H1 (cell line): ENCODE measurements around the gene NIFK. TPM values are rescaled to one million over a fixed set of nuclear protein-coding genes. Genes with fewer than 3 reads are reported as not detected.

Experiments used
- CTCF ChIA-PET: fragments of 300-600 bp; sonication (Branson Sonifier 250); formaldehyde crosslinking; loops from one replicate; lab custom pipeline; 2021; ENCODE audit not compliant: partially characterized antibody; lab: Charles Lee
- POLR2A ChIA-PET: fragments of 300-600 bp; sonication (Branson Sonifier 250); formaldehyde crosslinking; loops from one replicate; lab custom pipeline; 2021; ENCODE audit warnings: inconsistent platforms; ENCODE audit not compliant: partially characterized antibody; lab: Charles Lee
- DNase-seq, 2 experiments: peaks; one replicate each; pipeline versions ENCODE4 v3.0.0 to v3.0.0-alpha.2; 2010 to 2022; ENCODE audit warnings: low spot score in 2 of 2, low read depth in 1 of 2, mixed read lengths in 1 of 2
- FAIRE-seq: peaks from 2 replicates; lab custom pipeline; 2011; peaks lifted over from hg19 to GRCh38; lab: Jason Lieb, UNC
- H2AFZ ChIP-seq: 2 replicates; pipeline ENCODE4 v1.8.1; 2012; ENCODE audit warnings: low read length, inconsistent platforms
- H2AK5ac ChIP-seq: 2 replicates; pipeline ENCODE4 v1.6.1; 2013; ENCODE audit warnings: low read depth, low read length
- H2BK120ac ChIP-seq: replicated peaks from 2 replicates; pipeline ENCODE3; 2013; ENCODE audit warnings: low read depth, low read length, inconsistent platforms
- H2BK12ac ChIP-seq: 2 replicates; pipeline ENCODE4 v1.6.1; 2013; ENCODE audit warnings: low read depth, low read length
- H2BK15ac ChIP-seq: 2 replicates; pipeline ENCODE4 v1.6.1; 2013; ENCODE audit warnings: low read length
- H2BK20ac ChIP-seq: 2 replicates; pipeline ENCODE4 v1.6.1; 2013; ENCODE audit warnings: low read length
- H2BK5ac ChIP-seq: 2 replicates; pipeline ENCODE4 v1.6.1; 2013; ENCODE audit warnings: low read depth, low read length
- H3K14ac ChIP-seq: 2 replicates; pipeline ENCODE4 v1.6.1; 2013; ENCODE audit warnings: inconsistent platforms; ENCODE audit not compliant: insufficient read length
- H3K18ac ChIP-seq: 2 replicates; pipeline ENCODE4 v1.6.1; 2013; ENCODE audit warnings: low read length; ENCODE audit errors: extremely low read depth
- H3K23ac ChIP-seq: 2 replicates; pipeline ENCODE4 v1.6.1; 2013; ENCODE audit warnings: inconsistent platforms; ENCODE audit not compliant: insufficient read length
- H3K23me2 ChIP-seq: 2 replicates; pipeline ENCODE4 v1.6.1; 2013; ENCODE audit warnings: low read depth, low read length
- H3K27ac ChIP-seq: 2 replicates; pipeline ENCODE4 v1.6.1; 2011; ENCODE audit warnings: low read depth, low read length, inconsistent platforms
- H3K27me3 ChIP-seq, 4 experiments: replicated peaks in 1 of 4; 1 replicate in 1 of 4; 2 replicates in 3 of 4; pipeline versions ENCODE4 v1.6.1 to v1.8.1; 2011 to 2013; ENCODE audit warnings: low read length in 3 of 4, mild to moderate bottlenecking in 3 of 4, inconsistent platforms in 2 of 4, mixed read lengths in 2 of 4, moderate library complexity in 1 of 4; ENCODE audit not compliant: control insufficient read depth in 3 of 4, insufficient read depth in 3 of 4; ENCODE audit errors: extremely low read depth in 1 of 4
- H3K36me3 ChIP-seq, 4 experiments: 2 replicates each; pipeline versions ENCODE4 v1.6.1 to v1.8.1; 2011 to 2013; ENCODE audit warnings: mild to moderate bottlenecking in 4 of 4, low read length in 3 of 4, moderate library complexity in 2 of 4, control low read depth in 1 of 4, inconsistent platforms in 1 of 4; ENCODE audit not compliant: insufficient read depth in 4 of 4, control insufficient read depth in 2 of 4
- H3K4ac ChIP-seq: replicated peaks from 2 replicates; pipeline ENCODE3; 2013; ENCODE audit warnings: low read length, low read depth, mixed read lengths, inconsistent platforms; ENCODE audit not compliant: insufficient read length
- H3K4me1 ChIP-seq, 4 experiments: replicated peaks in 1 of 4; 1 replicate in 1 of 4; 2 replicates in 3 of 4; pipeline versions ENCODE4 v1.6.1 to v1.8.1; 2011 to 2013; ENCODE audit warnings: low read length in 3 of 4, inconsistent platforms in 2 of 4, mixed read lengths in 1 of 4; ENCODE audit not compliant: insufficient read depth in 4 of 4, control insufficient read depth in 3 of 4
- H3K4me2 ChIP-seq, 2 experiments: 2 replicates each; pipeline versions ENCODE4 v1.6.1 to v1.8.1; 2011 to 2013; ENCODE audit warnings: low read depth in 2 of 2, low read length in 2 of 2, control low read depth in 1 of 2, inconsistent platforms in 1 of 2, mild to moderate bottlenecking in 1 of 2; ENCODE audit not compliant: insufficient read depth in 1 of 2
- H3K4me3 ChIP-seq, 4 experiments: fragments of 200-600, 300-600 bp in 1 of 4; sonication (generic), shearing (Covaris generic), sonication (Bioruptor Twin) in 1 of 4; 2 replicates each; pipeline versions ENCODE4 v1.5.1 to v1.8.1; 2011 to 2016; ENCODE audit warnings: low read length in 4 of 4, low read depth in 3 of 4, control low read depth in 2 of 4, inconsistent platforms in 2 of 4, mild to moderate bottlenecking in 2 of 4, mixed read lengths in 1 of 4, moderate library complexity in 1 of 4; ENCODE audit not compliant: insufficient read depth in 2 of 4; ENCODE audit errors: extremely low read depth in 1 of 4
- H3K56ac ChIP-seq: replicated peaks from 2 replicates; pipeline ENCODE3; 2013; ENCODE audit warnings: low read depth, mild to moderate bottlenecking, mixed read lengths, low read length, inconsistent platforms; ENCODE audit not compliant: insufficient read length
- H3K79me1 ChIP-seq: 2 replicates; pipeline ENCODE4 v1.6.1; 2013; ENCODE audit warnings: low read depth, low read length, control low read depth
- H3K79me2 ChIP-seq, 2 experiments: 2 replicates each; pipeline versions ENCODE4 v1.6.1 to v1.8.1; 2012 to 2013; ENCODE audit warnings: low read length in 2 of 2, mild to moderate bottlenecking in 2 of 2, inconsistent platforms in 1 of 2; ENCODE audit not compliant: insufficient read depth in 2 of 2, control insufficient read depth in 1 of 2
- H3K9ac ChIP-seq, 4 experiments: replicated peaks in 1 of 4; 1 replicate in 1 of 4; 2 replicates in 3 of 4; pipeline versions ENCODE4 v1.6.1 to v1.8.1; 2011 to 2013; ENCODE audit warnings: low read depth in 3 of 4, low read length in 3 of 4, control low read depth in 2 of 4, mild to moderate bottlenecking in 2 of 4, moderate library complexity in 2 of 4, inconsistent platforms in 1 of 4; ENCODE audit errors: extremely low read depth in 1 of 4
- H3K9me3 ChIP-seq, 2 experiments: 2 replicates each; pipeline versions ENCODE4 v1.6.1 to v1.8.1; 2012 to 2013; ENCODE audit warnings: mild to moderate bottlenecking in 2 of 2, moderate library complexity in 2 of 2, control low read depth in 1 of 2, inconsistent platforms in 1 of 2, low read depth in 1 of 2, low read length in 1 of 2, mixed read lengths in 1 of 2; ENCODE audit not compliant: insufficient read depth in 2 of 2
- H4K20me1 ChIP-seq, 2 experiments: replicated peaks in 1 of 2; 2 replicates each; pipeline versions ENCODE3 to v1.8.1; 2011 to 2013; ENCODE audit warnings: inconsistent platforms in 2 of 2, low read length in 2 of 2, mild to moderate bottlenecking in 1 of 2; ENCODE audit not compliant: insufficient read depth in 2 of 2, control insufficient read depth in 1 of 2
- H4K5ac ChIP-seq: 2 replicates; pipeline ENCODE4 v1.6.1; 2013; ENCODE audit warnings: low read length, low read depth, mixed read lengths, inconsistent platforms; ENCODE audit not compliant: insufficient read length
- H4K8ac ChIP-seq: 2 replicates; pipeline ENCODE4 v1.8.0; 2013; ENCODE audit warnings: mild to moderate bottlenecking, moderate library complexity, low read length, inconsistent platforms; ENCODE audit not compliant: insufficient read depth; ENCODE audit errors: extremely low read depth
- H4K91ac ChIP-seq: replicated peaks from 2 replicates; pipeline ENCODE3; 2013; ENCODE audit warnings: low read length, mixed read lengths, inconsistent platforms; ENCODE audit not compliant: insufficient read length
- KDM4A ChIP-seq: IDR thresholded peaks from one replicate; pipeline ENCODE4 v1.7.1; 2012; ENCODE audit warnings: low read depth, mild to moderate bottlenecking, moderate library complexity, low read length, inconsistent platforms; ENCODE audit not compliant: severe bottlenecking
- SAP30 ChIP-seq: fragments of 300-600 bp; sonication (generic); IDR thresholded peaks from 2 replicates; pipeline ENCODE4 v1.7.1; 2012; ENCODE audit warnings: low read length, moderate library complexity, mild to moderate bottlenecking, inconsistent platforms; ENCODE audit not compliant: insufficient read depth, insufficient replicate concordance
- SP2 ChIP-seq: IDR thresholded peaks from 2 replicates; pipeline ENCODE4 v1.6.1; 2012; ENCODE audit warnings: mild to moderate bottlenecking, low read length, inconsistent platforms
- TAF7 ChIP-seq: optimal IDR thresholded peaks from 2 replicates; pipeline ENCODE3; 2011; ENCODE audit warnings: low read depth, mild to moderate bottlenecking, inconsistent platforms, low read length, moderate library complexity, borderline replicate concordance
- TEAD4 ChIP-seq: IDR thresholded peaks from 2 replicates; pipeline ENCODE4 v1.6.1; 2012; ENCODE audit warnings: low read depth, low read length, inconsistent platforms, mixed read lengths
- USF2 ChIP-seq: IDR thresholded peaks from 2 replicates; pipeline ENCODE4 v1.6.1; 2011; ENCODE audit warnings: low read length, improper control_type of control experiment
- WGBS, 2 experiments: shearing (Covaris generic) in 1 of 2; methylation state at CpG; one replicate each; pipeline versions ENCODE4 v1.1.6 to v1.1.7; 2013 to 2015; ENCODE audit warnings: low lambda C conversion rate in 2 of 2, mixed read lengths in 2 of 2, inconsistent platforms in 1 of 2, low coverage in 1 of 2, missing lambda C conversion rate in 1 of 2; ENCODE audit not compliant: insufficient replicate concordance in 2 of 2, insufficient coverage in 1 of 2, insufficient read length in 1 of 2; ENCODE audit errors: extremely low coverage in 1 of 2, missing lambda C conversion rate in 1 of 2; 5-methylcytosine and 5-hydroxymethylcytosine counted together
- polyA plus RNA-seq, 7 experiments: library from polyadenylated mRNA; depleted of rRNA in 3 of 7; stranded (reverse) in 5 of 7; unstranded in 2 of 7; fragments of >200 nt in 5 of 7; fragments of 200-250 nt in 2 of 7; gene quantifications; 1 replicate in 5 of 7; 2 replicates in 1 of 7; 4 replicates in 1 of 7; pipeline versions ENCODE4 v1.2.1 to v1.2.3, GENCODE V29; 2011 to 2013; ENCODE audit warnings: missing spikeins in 2 of 7, mixed read lengths in 2 of 7
- total RNA-seq: library from RNA; stranded (reverse); fragmentation: NEBNext Ultra II Directional; extraction: Animal tissue kit (Norgen Biotek cat#: 25700); gene quantifications from 2 replicates; pipeline ENCODE4 v1.2.1, GENCODE V29; 2021

The NIFK gene
- total and polyA plus RNA-seq, 2 of the 8 experiments (the other 6 are each of a cell fraction or from before 2014, with no cell fraction given): 24.4 to 117 TPM

- no peak overlapping the region for H3K4me2 ChIP-seq
- H3K56ac ChIP-seq: no peak overlapping the region
- peaks cover 0 to 2% of the 10 kb centered on the region in 2 experiments for H4K20me1 ChIP-seq
- no peaks in the 10 kb centered on the region for H3K79me2 ChIP-seq
- no peak overlapping the region for H4K91ac ChIP-seq
- no peak overlapping the region for H2AFZ ChIP-seq
- ChIA-PET POLR2A (no interaction called here), CTCF (interaction anchor here (0.6 to 4.1 kb wide), 14 partner anchors 10 to 327 kb away, joined by 3 to 18 read pairs (median 4); partner anchors contain the start of gene RNU4ATAC)
- WGBS, 2 experiments: 96% methylated on average over 6 of the region's 6 CpGs; no CpG with 5 or more reads in 1 of the 2 experiments
- no peak overlapping the region for H3K4me3 ChIP-seq
- H4K5ac ChIP-seq: no peak overlapping the region
- no peak overlapping the region for H2BK5ac ChIP-seq
- H3K18ac ChIP-seq: no peak overlapping the region
- no peak overlapping the region for H2BK15ac ChIP-seq
- H3K9ac ChIP-seq: no peak overlapping the region
- H3K27me3 ChIP-seq: no peaks in the 10 kb centered on the region
- FAIRE-seq (no peak), DNase-seq (no peak)
- H3K23ac ChIP-seq: no peak overlapping the region
- no peaks in the 10 kb centered on the region for H3K36me3 ChIP-seq
- no peaks in the 10 kb centered on the region for H3K9me3 ChIP-seq
- H4K8ac ChIP-seq: no peak overlapping the region
- H2AK5ac ChIP-seq: no peak overlapping the region
- H2BK12ac ChIP-seq: no peak overlapping the region
- no peaks in the 10 kb centered on the region for H3K23me2 ChIP-seq
- no peaks in the 10 kb centered on the region for H3K79me1 ChIP-seq
- H2BK120ac ChIP-seq: no peak overlapping the region
- H3K27ac ChIP-seq: no peak overlapping the region
- H3K14ac ChIP-seq: no peak overlapping the region
- H3K4me1 ChIP-seq: no peaks in the 10 kb centered on the region
- no peak overlapping the region for H3K4ac ChIP-seq
- H2BK20ac ChIP-seq: no peak overlapping the region
- no peak for TF ChIP-seq TAF7
- no peak for TF ChIP-seq USF2
- TF ChIP-seq SAP30: no peak
- TF ChIP-seq SP2: no peak
- no peak for TF ChIP-seq TEAD4
- TF ChIP-seq KDM4A: no peak
Observed at GRCh38 chr2:121717529-121717928, 19.1 kb downstream of the NIFK start.
